GM18499 (cell line): Measurements from ENCODE around the gene SLC4A4.

Source experiments
- ATAC-seq: cut with Tn5 transposase; IDR thresholded peaks from one replicate; pipeline ENCODE4 v1.9.1; 2021; ENCODE audit warnings: moderate number of reproducible peaks; ENCODE audit not compliant: insufficient read depth, unreplicated experiment

Gene SLC4A4

DNA sequence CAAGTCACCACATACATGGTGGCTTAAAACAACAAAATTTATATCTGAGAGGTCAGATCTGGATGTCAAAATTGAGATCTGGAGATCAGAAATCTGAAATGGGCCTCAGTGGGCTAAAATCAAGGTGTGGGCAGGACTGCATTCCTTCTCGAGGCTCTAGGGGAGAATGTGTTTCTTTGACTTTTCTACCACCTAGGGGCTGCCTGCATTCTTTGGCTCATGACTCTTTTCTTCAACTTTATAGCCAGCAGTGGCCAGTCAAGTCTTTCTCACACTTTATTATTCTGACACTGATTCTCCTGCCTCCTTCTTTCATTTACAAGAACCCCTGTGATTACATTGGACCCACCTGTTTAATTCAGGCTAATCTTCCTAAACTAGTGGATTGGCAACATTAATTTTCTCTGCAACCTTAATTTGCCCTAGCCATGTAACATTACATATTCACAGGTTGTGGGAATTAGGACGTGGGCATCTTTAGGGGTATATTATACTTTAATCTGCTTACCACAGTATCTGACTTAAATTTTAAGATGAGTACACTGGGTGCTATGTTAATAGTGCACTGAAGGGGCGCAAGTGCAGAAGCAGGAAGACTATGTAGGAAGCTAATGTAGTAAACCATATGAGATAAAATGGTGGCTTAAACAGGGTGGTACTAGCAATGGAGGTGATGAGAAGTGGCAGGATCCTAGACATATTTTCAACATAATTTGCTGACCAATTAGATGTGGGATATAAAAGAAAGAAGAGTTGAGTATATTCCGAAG lies 188.0 kb downstream of the SLC4A4 start:
- no peak for ATAC-seq

DNA sequence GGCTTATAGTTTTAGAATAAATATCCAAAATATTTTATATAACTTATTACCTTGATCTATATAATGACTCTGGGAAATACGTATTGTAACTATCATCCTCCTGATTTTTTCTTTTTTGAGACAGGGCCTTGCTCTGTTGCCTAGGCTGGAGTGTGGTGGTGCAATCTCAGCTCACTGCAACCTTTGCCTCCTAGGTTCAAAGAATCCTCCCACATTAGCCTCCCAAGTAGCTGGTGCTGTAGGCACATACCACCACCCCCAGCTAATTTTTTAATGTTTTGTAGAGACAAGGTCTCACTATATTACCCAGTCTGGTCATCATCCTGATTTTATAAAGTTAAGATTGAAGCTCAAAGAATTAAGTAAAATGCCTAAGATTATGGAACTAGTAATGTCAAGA lies 193.6 kb downstream of the SLC4A4 start:
- ATAC-seq, result no peak

DNA sequence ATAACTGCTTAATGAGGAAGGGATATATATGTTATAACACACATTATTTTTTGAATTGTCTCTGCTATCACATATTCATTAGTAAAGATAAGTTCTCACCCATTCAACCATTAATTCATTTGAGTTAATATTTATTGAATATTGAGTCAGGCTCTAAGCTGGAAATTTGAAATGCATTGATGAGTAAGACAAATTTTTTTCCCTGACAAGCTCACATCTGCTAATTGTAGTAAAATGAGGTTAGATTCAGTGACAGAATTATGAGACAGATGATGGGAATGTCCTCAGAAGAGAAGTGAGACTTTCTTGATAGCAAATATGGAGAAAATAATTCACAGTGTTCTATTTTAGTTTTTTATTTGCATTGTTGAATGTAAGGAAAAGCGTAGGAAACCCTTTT lies 194.3 kb downstream of the SLC4A4 start:
- ATAC-seq, result no peak

DNA sequence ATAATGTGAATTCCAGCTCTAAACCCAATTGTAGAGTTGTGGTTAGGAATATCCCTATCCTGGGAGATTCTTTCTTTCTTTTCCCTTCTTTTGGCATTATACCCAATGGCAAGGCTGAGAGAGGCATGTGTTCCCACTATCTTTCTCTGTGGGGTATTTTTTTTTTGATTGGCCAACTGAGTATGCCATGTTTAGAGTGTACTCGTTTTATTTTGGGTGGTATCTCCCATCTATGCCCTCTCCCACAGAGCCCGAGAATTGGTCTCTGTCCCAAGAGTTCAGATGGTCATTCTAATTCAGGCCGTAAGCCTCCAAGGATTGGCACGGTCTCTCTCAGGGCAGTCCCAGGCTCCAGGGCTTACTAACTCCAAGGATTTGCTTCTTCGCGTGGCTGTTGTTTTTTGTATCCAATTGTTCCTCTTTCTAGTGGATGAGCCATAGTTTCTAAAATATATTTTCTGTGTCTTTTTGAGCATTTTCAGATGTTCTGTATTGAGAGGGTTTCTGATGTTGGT lies 198.8 kb downstream of the SLC4A4 start:
- ATAC-seq, result no peak

DNA sequence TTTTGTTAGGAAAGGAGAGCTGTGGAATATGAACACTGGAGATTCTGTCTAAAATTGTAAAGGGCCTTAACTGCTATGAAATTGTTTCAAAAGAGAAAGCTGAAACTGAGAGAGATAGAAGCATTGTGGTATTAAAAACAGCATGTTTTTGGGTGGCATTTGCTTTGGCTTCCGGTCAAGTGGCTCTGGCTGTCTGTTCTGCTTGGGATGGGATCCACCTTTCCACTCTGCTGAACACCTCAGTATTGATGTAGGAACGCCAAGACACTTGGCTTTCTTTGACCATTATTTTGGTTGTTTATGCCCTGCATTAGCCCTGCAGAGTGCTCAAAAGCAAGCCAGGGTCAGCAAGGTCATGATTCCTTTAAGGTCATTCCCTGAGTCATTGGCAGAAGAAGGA lies 199.7 kb downstream of the SLC4A4 start:
- ATAC-seq, result no peak

DNA sequence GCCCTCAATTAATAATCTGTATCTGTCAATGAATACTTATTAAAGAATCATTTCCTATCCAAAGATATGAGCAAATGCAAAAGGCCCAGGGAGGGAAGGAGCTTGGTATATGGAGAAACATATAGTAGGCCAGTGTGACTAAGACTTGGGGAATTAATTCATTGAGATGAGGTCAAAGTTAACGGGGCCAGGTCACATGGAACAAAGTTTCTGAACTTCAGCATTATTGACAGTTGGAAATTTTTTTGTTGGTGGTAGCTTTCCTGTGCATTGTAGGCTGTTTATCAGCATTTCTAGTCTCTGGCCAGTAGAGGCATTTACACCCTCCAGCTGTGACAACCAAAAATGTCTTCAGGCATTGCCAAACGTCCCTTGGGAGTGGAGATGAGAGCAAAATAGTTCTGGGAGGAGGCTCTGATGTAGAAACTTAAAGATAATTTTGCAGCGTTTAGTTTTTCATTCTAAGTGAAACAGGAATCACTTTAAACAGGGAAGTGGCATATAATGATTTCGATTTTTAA lies 202.0 kb downstream of the SLC4A4 start:
- no peak for ATAC-seq

DNA sequence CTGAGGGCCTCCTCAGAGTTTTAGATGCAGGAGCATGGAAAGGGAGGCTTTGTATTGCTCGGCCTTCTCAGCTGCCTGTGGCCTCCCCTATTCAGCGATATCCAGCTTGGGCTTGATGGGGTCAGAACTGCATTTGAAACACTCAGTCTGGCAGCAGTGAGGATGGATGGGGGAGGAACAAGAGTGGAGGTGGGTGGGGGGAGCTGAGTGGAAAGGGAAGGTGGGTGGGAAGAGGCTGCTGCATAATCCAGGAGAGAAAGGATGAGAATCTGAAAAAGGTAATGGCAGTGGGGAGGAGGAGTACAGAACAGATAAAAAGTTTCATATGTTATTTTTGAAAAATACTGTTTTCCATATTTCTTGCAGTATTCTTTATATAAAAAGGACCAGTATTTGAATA lies 202.7 kb downstream of the SLC4A4 start:
- ATAC-seq, result no peak

DNA sequence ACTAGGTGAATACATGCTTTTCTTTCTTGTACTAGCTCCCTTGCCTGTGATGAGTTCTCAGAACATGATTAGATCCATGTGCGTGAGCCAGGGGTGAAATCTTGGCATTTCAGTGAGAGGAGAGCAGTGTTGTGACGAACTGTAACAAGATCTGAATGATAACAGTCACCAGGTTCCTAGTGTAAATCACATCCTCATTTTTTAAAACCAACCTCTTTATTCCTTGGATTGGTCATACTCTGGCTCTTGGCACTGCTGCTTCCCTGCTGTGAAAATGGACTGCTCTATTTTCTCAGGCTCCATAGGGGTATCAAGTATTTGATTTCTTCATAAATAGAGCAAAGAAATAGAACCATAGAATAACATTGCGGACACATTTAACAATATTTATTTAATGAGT lies 206.3 kb downstream of the SLC4A4 start:
- no peak for ATAC-seq

DNA sequence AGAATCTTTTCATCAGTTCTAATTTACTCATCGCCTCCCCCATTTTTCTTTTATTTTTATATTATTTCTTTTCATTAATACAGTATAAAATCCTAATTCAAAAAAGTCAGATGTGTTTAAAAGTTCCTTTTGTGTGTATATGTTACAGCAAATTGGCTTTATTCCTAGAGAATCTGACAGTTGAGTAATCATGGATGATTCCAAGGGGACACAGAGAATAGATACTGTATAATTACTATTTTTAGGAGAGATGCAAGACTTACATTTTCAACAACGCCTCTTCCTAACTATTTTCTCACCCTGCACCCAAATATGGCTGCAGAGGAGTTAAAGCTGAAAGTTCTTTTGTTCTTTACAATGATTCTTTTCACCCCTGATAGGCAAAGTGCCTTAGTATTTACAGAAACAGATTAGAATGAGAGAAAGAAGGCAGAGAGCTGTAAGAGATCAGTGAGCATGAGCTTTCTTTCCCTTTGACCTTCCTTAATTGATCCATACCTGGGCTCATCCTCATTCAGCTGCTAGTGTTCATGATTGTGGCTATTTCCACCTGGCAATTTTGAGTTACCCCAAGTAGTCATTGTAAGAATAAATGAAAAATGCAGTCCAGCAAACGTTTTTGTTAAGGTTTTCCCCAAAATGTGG lies 210.8 kb downstream of the SLC4A4 start:
- no peak for ATAC-seq

DNA sequence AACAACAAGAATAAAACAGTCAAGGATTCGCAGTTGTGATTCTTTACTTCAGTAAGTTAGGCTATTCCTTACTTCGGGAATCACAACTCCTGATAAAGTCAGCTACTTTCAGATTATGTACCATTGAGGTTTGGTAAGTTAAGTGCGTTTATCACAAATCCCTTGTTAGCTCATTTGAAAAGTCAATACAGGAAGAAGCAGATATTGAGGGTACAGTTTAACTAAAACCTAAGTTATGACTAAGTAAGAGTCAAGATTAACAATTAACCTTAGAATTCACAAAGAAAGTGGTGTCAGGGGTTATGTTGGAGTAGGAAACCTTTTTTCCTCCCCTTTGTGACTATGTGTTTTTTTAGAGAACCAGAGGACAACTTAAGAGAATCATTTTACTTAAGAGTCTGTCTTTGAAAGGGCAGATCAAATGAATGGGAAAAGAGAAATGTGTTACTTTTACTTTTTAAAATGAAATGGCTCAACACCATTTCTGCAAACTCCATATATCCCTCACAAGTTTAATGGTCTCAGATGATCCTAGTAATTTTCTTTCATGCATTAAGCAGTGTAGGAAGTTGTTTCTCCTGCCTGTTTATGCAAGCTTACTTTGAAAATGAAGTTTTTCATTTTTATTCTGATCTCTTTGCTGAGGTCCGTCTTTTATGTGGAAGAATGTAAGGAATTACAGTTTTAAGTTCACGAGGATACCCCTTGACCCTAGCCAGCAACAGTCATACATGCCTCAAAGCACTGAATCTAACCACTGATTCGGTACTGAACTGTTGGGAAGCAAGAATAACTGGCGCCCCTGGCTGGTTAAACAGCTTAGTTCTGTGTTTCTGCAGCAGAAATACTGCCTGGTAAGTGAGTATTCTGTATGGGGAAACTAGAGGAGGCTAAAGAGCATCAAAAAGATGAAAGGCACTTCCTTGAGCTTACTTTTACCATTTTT lies 211.7 kb downstream of the SLC4A4 start:
- no peak for ATAC-seq

DNA sequence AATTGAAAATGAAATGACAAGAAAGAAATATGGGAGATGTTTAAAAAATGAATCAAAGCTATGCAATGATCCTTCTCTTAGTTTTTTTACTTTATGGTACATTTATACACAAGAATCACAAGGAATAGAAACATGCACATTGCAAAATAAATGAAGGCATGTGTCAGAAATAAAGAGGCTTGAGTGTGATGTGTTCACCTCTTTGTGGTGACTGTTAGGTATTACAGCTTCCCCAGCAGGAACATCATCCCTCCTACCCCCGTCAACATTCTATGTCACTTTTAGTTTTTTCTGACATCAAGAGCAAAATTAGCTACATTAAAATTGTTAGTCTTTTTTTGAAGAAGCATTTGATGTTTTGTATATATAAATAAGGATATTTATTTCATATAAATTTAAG lies 214.8 kb downstream of the SLC4A4 start:
- ATAC-seq, result no peak

DNA sequence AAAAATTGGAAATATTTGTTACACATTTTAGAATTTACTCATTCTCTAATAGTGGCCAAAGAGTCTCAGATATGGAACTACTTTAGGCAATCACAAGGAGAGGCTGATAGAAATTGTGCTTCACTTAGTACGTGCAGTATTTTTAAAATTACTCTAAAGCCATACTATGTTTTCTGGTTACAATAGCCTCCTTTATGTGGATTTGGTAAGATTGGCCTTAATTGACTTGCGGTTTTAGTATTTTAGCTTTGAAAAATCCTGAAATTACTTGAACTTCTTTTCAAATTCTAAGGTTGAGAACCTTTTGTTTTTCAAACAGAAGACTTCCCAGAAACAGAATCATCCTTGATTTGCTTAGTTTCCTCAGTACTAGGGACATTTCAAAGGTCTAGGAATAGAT lies 215.2 kb downstream of the SLC4A4 start:
- no peak for ATAC-seq

DNA sequence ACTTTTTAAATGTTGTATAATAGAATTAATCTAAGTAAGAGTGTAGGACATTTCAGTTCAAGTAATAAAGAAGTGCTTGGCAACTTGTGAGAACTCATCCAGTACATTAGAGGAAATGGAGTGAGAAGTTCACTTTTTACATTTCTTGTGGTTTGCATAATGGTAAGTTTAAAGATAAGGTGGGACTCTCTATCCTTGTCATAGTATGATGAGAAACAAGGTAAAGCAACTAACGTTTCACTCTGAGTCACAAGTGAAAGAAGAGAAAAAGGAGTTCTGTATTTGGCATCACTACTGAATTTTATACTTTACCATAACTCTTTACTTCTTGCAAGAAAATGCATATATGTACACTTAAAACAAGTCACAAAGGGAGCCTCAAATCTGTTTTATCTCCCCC lies 219.4 kb downstream of the SLC4A4 start:
- peak; percentile 93 for ATAC-seq

DNA sequence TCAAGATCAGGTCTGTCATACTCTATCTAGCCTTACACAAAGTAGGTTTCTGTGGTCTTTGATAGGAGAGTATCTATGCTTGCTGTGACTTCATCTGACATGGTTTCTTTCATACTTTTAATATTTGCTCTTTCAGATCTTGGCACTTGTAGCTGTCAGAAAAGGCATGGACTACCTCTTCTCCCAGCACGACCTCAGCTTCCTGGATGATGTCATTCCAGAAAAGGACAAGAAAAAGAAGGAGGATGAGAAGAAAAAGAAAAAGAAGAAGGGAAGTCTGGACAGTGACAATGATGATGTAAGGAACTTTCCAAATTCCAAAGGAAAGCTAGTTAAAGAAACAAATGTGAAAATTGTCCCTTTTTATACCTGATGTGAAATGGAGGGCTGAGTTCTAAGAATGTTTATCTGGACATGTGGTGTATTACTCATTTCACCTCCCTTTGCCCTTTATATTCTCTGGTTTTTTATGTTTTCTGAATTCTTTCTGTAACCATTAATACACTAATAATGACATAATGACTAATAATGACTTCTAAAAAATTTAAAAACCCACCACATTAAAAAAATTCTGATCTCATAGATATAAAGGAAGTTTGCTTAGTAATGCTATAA lies 221.2 kb downstream of the SLC4A4 start:
- no peak for ATAC-seq

DNA sequence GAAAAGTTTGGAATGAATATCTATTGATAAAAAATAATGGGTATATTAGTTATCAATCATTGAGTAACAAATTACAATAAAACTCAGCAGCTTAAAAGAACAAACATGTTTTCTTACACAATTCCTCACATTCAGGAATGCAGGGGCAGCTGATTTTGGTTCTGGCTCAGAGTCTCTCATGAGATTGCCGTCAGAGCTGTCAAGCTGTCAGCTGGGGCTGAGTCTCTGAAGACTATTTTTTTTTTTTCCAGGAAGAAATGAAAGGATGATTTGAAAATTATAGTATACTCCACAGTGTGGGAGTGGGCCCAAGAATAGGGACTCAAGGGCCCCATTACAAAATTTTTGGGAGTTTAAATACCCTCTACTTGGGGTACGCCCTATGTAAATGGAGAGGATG lies 226.0 kb downstream of the SLC4A4 start:
- ATAC-seq, result no peak

DNA sequence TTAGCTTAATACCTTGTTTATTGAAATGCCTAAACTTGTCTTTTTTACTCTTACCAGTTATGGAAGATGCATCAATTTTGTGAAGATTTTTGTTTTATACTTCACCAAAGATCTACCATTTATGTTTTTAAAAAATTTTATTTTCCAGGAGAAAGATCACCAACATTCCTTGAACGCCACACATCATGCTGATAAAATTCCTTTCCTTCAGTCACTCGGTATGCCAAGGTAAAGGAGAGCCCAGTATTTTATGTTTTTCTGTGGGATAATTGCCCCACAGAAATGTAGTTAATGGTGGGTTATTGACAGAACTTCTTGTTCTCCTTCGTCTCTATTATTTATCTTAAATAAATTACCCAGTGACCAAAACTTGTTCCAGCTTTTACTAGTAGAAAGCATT lies 228.0 kb downstream of the SLC4A4 start:
- no peak for ATAC-seq

DNA sequence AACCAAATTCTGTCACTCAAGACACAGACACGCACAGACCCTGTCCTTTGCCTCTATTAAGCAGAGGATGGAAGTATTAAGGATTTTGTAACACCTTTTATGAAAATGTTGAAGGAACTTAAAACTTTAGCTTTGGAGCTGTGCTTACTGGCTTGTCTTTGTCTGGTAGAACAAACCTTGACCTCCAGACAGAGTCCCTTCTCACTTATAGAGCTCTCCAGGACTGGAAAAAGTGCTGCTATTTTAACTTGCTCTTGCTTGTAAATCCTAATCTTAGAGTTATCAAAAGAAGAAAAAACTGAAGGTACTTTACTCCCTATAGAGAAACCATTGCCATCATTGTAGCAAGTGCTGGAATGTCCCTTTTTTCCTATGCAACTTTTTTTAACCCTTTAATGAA lies 229.3 kb downstream of the SLC4A4 start:
- ATAC-seq, result no peak

DNA sequence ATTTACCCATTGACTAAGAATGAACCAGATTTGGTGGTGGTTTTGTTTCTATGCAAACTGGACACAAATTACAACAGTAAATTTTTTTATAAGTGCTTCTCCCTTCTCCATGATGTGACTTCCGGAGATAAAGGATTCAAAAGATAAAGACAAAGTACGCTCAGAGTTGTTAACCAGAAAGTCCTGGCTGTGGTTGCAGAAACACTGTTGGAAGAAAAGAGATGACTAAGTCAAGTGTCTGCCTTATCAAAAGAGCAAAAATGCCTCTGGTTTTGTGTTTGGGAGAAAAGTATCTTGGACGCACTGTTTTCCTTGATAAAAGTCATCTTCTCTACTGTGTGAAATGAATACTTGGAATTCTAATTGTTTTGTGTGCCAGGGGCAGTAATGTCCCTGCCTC lies 231.7 kb downstream of the SLC4A4 start:
- ATAC-seq, result no peak

DNA sequence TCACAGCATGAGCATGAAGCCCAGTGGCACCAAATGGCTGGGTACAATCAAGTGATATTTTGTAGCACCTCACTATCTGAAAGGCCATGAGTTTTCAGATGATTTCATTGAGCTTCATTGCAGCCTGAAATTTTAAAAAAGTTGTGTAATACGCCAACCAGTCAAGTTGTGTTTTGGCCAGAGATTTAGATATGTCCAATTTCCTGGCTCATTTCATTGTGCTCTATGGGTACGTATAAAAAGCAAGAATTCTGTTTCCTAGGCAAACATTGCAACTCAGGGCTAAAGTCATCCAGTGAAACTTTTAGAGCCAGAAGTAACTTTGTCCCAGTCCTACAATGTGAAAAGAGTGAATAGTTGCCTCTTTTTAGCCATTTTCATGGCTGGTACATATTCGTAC lies 232.5 kb downstream of the SLC4A4 start:
- ATAC-seq, result no peak

DNA sequence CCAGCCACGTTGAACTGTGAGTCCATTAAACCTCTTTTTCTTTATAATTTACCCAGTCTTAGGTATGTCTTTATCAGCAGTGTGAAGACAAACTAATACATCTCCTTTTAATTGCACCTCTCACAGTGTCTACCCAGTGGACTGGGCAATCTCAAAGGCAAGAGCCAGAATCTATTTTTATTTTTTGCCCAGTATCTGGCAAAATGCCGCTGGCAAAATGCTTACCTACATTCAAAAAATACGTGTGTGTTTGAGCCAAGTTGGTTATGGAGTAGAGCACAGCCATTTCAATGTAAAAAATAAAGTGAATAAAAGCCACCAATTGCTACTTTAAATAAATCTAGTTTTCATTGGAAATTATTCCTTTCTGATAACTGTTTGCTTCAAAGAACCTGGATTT lies 245.2 kb downstream of the SLC4A4 start:
- ATAC-seq, result no peak
